GM12878 (cell line): ENCODE results near the gene FOXP1. TPM values are rescaled to one million over a fixed set of nuclear protein-coding genes. Genes with fewer than 3 reads are reported as not detected.

Experiments used
- ATAC-seq: fragments of 200-7000 bp; cut with Tn5 transposase; 3 replicates; pipeline ENCODE4 v1.9.1; 2020; ENCODE audit warnings: mild to moderate bottlenecking, moderate library complexity
- BruUV-seq: library from RNA; stranded (reverse); fragments of 400-500 nt; replicated peaks from 2 replicates; lab custom pipeline; 2021; lab: Mats Ljungman, UMichigan
- CTCF ChIA-PET: fragments of 300-600 bp; sonication (Branson Sonifier 250); formaldehyde crosslinking; extraction: SDS; loops from one replicate; lab custom pipeline; 2021; ENCODE audit warnings: inconsistent platforms; lab: Yijun Ruan, JAX
- POLR2A ChIA-PET: fragments of 350-600 bp; formaldehyde crosslinking; extraction: SDS; loops from one replicate; lab custom pipeline; 2021; ENCODE audit warnings: inconsistent platforms; lab: Charles Lee
- RAD21 ChIA-PET: fragments of 300-600 bp; sonication (Branson Sonifier 250); formaldehyde crosslinking; loops from one replicate; lab custom pipeline; 2023; ENCODE audit warnings: antibody characterized with exemption; ENCODE audit not compliant: unreplicated experiment; lab: Charles Lee
- SMC1A ChIA-PET: fragments of 300-600 bp; sonication (Branson Sonifier 250); formaldehyde crosslinking; loops from one replicate; lab custom pipeline; 2023; ENCODE audit not compliant: unreplicated experiment, uncharacterized antibody; lab: Charles Lee
- DNase-seq: peaks from one replicate; pipeline ENCODE4 v3.0.0-alpha.2; 2011; ENCODE audit warnings: low read depth, low spot score
- FAIRE-seq: peaks from 3 replicates; lab custom pipeline; 2011; peaks lifted over from hg19 to GRCh38; lab: Jason Lieb, UNC
- H2AFZ ChIP-seq: 2 replicates; pipeline ENCODE4 v1.6.0; 2011; ENCODE audit warnings: low read depth, low read length, control low read depth; ENCODE audit not compliant: control insufficient read depth
- H3K27ac ChIP-seq: 2 replicates; pipeline ENCODE4 v1.5.1; 2011; ENCODE audit warnings: control low read depth; ENCODE audit not compliant: control insufficient read depth, insufficient read depth
- H3K27me3 ChIP-seq, 2 experiments: replicated peaks in 1 of 2; 2 replicates each; pipeline versions ENCODE4 v1.6.0 to v1.6.1; 2011; ENCODE audit warnings: low read length in 1 of 2; ENCODE audit not compliant: control insufficient read depth in 2 of 2, insufficient read depth in 2 of 2
- H3K36me3 ChIP-seq, 2 experiments: 2 replicates each; pipeline ENCODE4 v1.5.1; 2011; ENCODE audit warnings: low read length in 1 of 2; ENCODE audit not compliant: control insufficient read depth in 2 of 2, insufficient read depth in 2 of 2
- H3K4me1 ChIP-seq: 2 replicates; pipeline ENCODE4 v1.6.1; 2011; ENCODE audit warnings: mild to moderate bottlenecking, low read length, moderate library complexity, mixed read lengths; ENCODE audit not compliant: control insufficient read depth, insufficient read depth
- H3K4me2 ChIP-seq: 2 replicates; pipeline ENCODE4 v1.6.0; 2011; ENCODE audit warnings: control low read depth; ENCODE audit not compliant: control insufficient read depth, insufficient read depth
- H3K4me3 ChIP-seq: fragments of 200-600 bp; sonication (generic); 2 replicates; pipeline ENCODE4 v1.5.1; 2016
- H3K79me2 ChIP-seq: 2 replicates; pipeline ENCODE4 v1.6.0; 2011; ENCODE audit warnings: low read length; ENCODE audit not compliant: control insufficient read depth, insufficient read depth
- H3K9ac ChIP-seq: 2 replicates; pipeline ENCODE4 v1.8.0; 2011; ENCODE audit warnings: low read length, control low read depth, mixed read lengths; ENCODE audit not compliant: control insufficient read depth, insufficient read depth
- H3K9me3 ChIP-seq: replicated peaks from 3 replicates; pipeline ENCODE4 v1.5.1; 2011; ENCODE audit warnings: mild to moderate bottlenecking, low read length; ENCODE audit not compliant: control insufficient read depth, insufficient read depth
- H4K20me1 ChIP-seq: 2 replicates; pipeline ENCODE4 v1.6.0; 2011; ENCODE audit not compliant: control insufficient read depth, insufficient read depth
- ATF2 ChIP-seq: IDR thresholded peaks from 2 replicates; pipeline ENCODE4 v1.6.1; 2012; ENCODE audit warnings: low read length, inconsistent platforms
- BMI1 ChIP-seq: fragments of 450-650 bp; IDR thresholded peaks from 2 replicates; pipeline ENCODE4 v1.6.1; 2016; ENCODE audit warnings: mild to moderate bottlenecking, moderate library complexity, borderline replicate concordance
- CUX1 ChIP-seq: IDR thresholded peaks from 2 replicates; pipeline ENCODE4 v1.6.1; 2012; ENCODE audit warnings: improper control_type of control experiment, low read depth, low read length; ENCODE audit not compliant: insufficient replicate concordance
- JUND ChIP-seq: IDR thresholded peaks from 2 replicates; pipeline ENCODE4 v1.6.1; 2012; ENCODE audit warnings: low read depth, mild to moderate bottlenecking, low read length, improper control_type of control experiment, moderate library complexity
- MTA2 ChIP-seq: fragments of 450-650 bp; IDR thresholded peaks from 2 replicates; pipeline ENCODE4 v1.6.1; 2016; ENCODE audit warnings: low read depth, mild to moderate bottlenecking, moderate library complexity
- NR2C2 ChIP-seq: IDR thresholded peaks from 2 replicates; pipeline ENCODE4 v1.6.1; 2011; ENCODE audit warnings: borderline replicate concordance, low read depth; ENCODE audit not compliant: control insufficient read depth, insufficient read length
- SKIL ChIP-seq: fragments of 450-650 bp; IDR thresholded peaks from 2 replicates; pipeline ENCODE4 v1.6.1; 2017; ENCODE audit warnings: mild to moderate bottlenecking, low read depth, inconsistent platforms; ENCODE audit not compliant: poor library complexity, severe bottlenecking
- TAF1 ChIP-seq: IDR thresholded peaks from 2 replicates; pipeline ENCODE4 v1.6.1; 2011; ENCODE audit warnings: mild to moderate bottlenecking, low read depth, low read length, borderline replicate concordance
- ZNF687 ChIP-seq: fragments of 450-650 bp; IDR thresholded peaks from 2 replicates; pipeline ENCODE4 v1.6.1; 2017; ENCODE audit warnings: mild to moderate bottlenecking, moderate library complexity
- WGBS: methylation state at CpG from one replicate; pipeline ENCODE4 v1.1.6; 2016; ENCODE audit warnings: low lambda C conversion rate; ENCODE audit not compliant: insufficient replicate concordance, insufficient coverage; ENCODE audit errors: missing lambda C conversion rate; 5-methylcytosine and 5-hydroxymethylcytosine counted together
- in situ Hi-C: fragments of 300-500 bp; cut with MboI; formaldehyde crosslinking; loops from 9 replicates; pipeline ENCODE4 v1.14.3; 2018; ENCODE audit warnings: mixed read lengths
- intact Hi-C: fragments of 100-400 bp; cut with micrococcal nuclease; formaldehyde crosslinking; loops from one replicate; pipeline ENCODE4 v1.14.2; 2022; ENCODE audit not compliant: unreplicated experiment
- polyA plus RNA-seq, 11 experiments: library from polyadenylated mRNA; depleted of rRNA in 4 of 11; unstranded in 6 of 11; stranded (reverse) in 5 of 11; fragments of >200 nt; fragmentation: Nextera tagmentation in 4 of 11; fragmentation: Illumina TruSeq in 1 of 11; extraction: Ambion mirVana in 4 of 11; extraction: Trizol in 1 of 11; gene quantifications; 1 replicate in 1 of 11; 2 replicates in 10 of 11; pipeline versions ENCODE4 v1.2.1 to v1.2.3, GENCODE V29; 2011 to 2016; ENCODE audit warnings: inconsistent platforms in 2 of 11, missing spikeins in 2 of 11, low read depth in 1 of 11
- total RNA-seq, 4 experiments: library from RNA; depleted of rRNA in 3 of 4; stranded (reverse); fragments of >200 nt in 3 of 4; fragmentation: Illumina TruSeq in 1 of 4; extraction: Trizol in 1 of 4; gene quantifications; 2 replicates each; pipeline versions ENCODE4 v1.2.1 to v1.2.3, GENCODE V29; 2013 to 2021

Gene FOXP1
- total and polyA plus RNA-seq, 10 of the 15 experiments (the other 5 are each of a cell fraction or from before 2014, with no cell fraction given) = 0.05 to 1.6 (median 0.20) TPM; not detected in 1

GRCh38 chr3:71183549-71183948, 400.0 kb downstream of the FOXP1 start (continued):
- TF ChIP-seq ZNF687 = no peak
- TF ChIP-seq ATF2 = no peak

- H3K9me3 ChIP-seq = no peaks in the 10 kb centered on the region
- H3K4me2 ChIP-seq = no peak overlapping the region
- intact Hi-C loops = no loop called here
- CTCF ChIA-PET = interaction anchor here (0.7 kb wide), 1 partner anchor 11 kb away, joined by 3 read pairs; no protein-coding TSS in a partner anchor
- no peak overlapping the region for H3K9ac ChIP-seq
- BruUV-seq = no TSS peak
- SMC1A ChIA-PET = no interaction called here
- H3K4me3 ChIP-seq = no peak overlapping the region
- H4K20me1 ChIP-seq = no peaks in the 10 kb centered on the region
- in situ Hi-C loops = no loop called here
- H3K79me2 ChIP-seq = no peaks in the 10 kb centered on the region
- H3K36me3 ChIP-seq = no peaks in the 10 kb centered on the region
- 19% methylated on average over 6 of the region's 6 CpGs for WGBS
- H3K27me3 ChIP-seq = no peaks in the 10 kb centered on the region
- ATAC-seq (no peak), DNase-seq (no peak), FAIRE-seq (no peak)
- RAD21 ChIA-PET = no interaction called here
- no peak overlapping the region for H2AFZ ChIP-seq
- no peak overlapping the region for H3K27ac ChIP-seq
- H3K4me1 ChIP-seq = no peaks in the 10 kb centered on the region
- POLR2A ChIA-PET = no interaction called here
- TF ChIP-seq TAF1 = no peak
- TF ChIP-seq BMI1 = no peak
- no peak for TF ChIP-seq CUX1
- no peak for TF ChIP-seq MTA2
- no peak for TF ChIP-seq SKIL
- TF ChIP-seq JUND = no peak
- no peak for TF ChIP-seq NR2C2
These were observed 403.0 kb downstream of the FOXP1 start for GRCh38 chr3:71180524-71180923.
